Neural cell (in vitro differentiated cells): ENCODE results near the gene FLYWCH1. TPM values are rescaled to one million over a fixed set of nuclear protein-coding genes. Genes with fewer than 3 reads are reported as not detected.

Experiments used
- H2AFZ ChIP-seq: fragments of 200-600, 300-800 bp; sonication (generic), shearing (Covaris generic); 2 replicates; pipeline ENCODE4 v1.6.0; 2014; ENCODE audit warnings: low read depth, mild to moderate bottlenecking, antibody characterized with exemption, low read length, moderate library complexity
- H3F3A ChIP-seq: fragments of 200-600 bp; shearing (Covaris generic); 2 replicates; pipeline ENCODE4 v1.6.1; 2016; ENCODE audit warnings: mild to moderate bottlenecking, moderate library complexity, mixed read lengths, antibody characterized with exemption, low read length; ENCODE audit not compliant: insufficient read depth, poor library complexity, severe bottlenecking
- H3K27ac ChIP-seq: fragments of 200-600, 300-800 bp; sonication (generic), shearing (Covaris generic); 2 replicates; pipeline ENCODE4 v1.5.1; 2014; ENCODE audit warnings: mild to moderate bottlenecking, low read length, moderate library complexity
- H3K27me3 ChIP-seq: fragments of 300-800, 200-600 bp; sonication (generic), shearing (Covaris generic); 2 replicates; pipeline ENCODE4 v1.6.0; 2014; ENCODE audit warnings: mild to moderate bottlenecking, low read depth, low read length, moderate library complexity; ENCODE audit not compliant: insufficient read depth
- H3K36me3 ChIP-seq: fragments of 300-800, 200-600 bp; sonication (generic), shearing (Covaris generic); 2 replicates; pipeline ENCODE4 v1.5.1; 2014; ENCODE audit warnings: mild to moderate bottlenecking, antibody characterized with exemption, low read length, moderate library complexity; ENCODE audit not compliant: insufficient read depth
- H3K4me2 ChIP-seq: fragments of 300-800, 200-600 bp; sonication (generic), shearing (Covaris generic); 2 replicates; pipeline ENCODE4 v1.6.0; 2014; ENCODE audit warnings: mild to moderate bottlenecking, low read length
- H3K4me3 ChIP-seq: fragments of 300-800, 200-600 bp; sonication (generic), shearing (Covaris generic); 2 replicates; pipeline ENCODE4 v1.5.1; 2014; ENCODE audit warnings: mild to moderate bottlenecking, low read length, moderate library complexity
- H3K79me2 ChIP-seq: fragments of 200-600 bp; shearing (Covaris generic); replicated peaks from 2 replicates; pipeline ENCODE4 v1.6.0; 2014; ENCODE audit warnings: mild to moderate bottlenecking, low read length, moderate library complexity; ENCODE audit not compliant: insufficient read depth
- H3K9ac ChIP-seq: fragments of 300-800, 200-600 bp; sonication (generic), shearing (Covaris generic); 2 replicates; pipeline ENCODE4 v1.6.1; 2016; ENCODE audit warnings: mild to moderate bottlenecking, low read length, mixed read lengths
- H3K9me2 ChIP-seq: fragments of 200-600 bp; shearing (Covaris generic); 2 replicates; pipeline ENCODE4 v1.6.1; 2016; ENCODE audit warnings: mild to moderate bottlenecking, low read length, mixed read lengths; ENCODE audit not compliant: insufficient read depth
- H3K9me3 ChIP-seq: fragments of 200-600, 300-800 bp; sonication (generic), shearing (Covaris generic); 2 replicates; pipeline ENCODE4 v1.6.1; 2016; ENCODE audit warnings: mild to moderate bottlenecking, mixed run types, low read length, moderate library complexity, mixed read lengths
- H4K20me1 ChIP-seq: fragments of 200-600 bp; shearing (Covaris generic); 2 replicates; pipeline ENCODE4 v1.6.1; 2016; ENCODE audit warnings: mild to moderate bottlenecking, mixed run types; ENCODE audit not compliant: insufficient read depth
- EP300 ChIP-seq: fragments of 450-650 bp; conservative IDR thresholded peaks from 2 replicates; pipeline ENCODE4 v1.6.1; 2014; ENCODE audit warnings: antibody characterized with exemption, mild to moderate bottlenecking, moderate library complexity; ENCODE audit not compliant: poor library complexity, severe bottlenecking
- EZH2 ChIP-seq: fragments of 200-600, 300-800 bp; shearing (Covaris generic), sonication (generic); IDR thresholded peaks from 2 replicates; pipeline ENCODE4 v1.6.1; 2014; ENCODE audit warnings: antibody characterized with exemption, low read length, borderline replicate concordance, mild to moderate bottlenecking; ENCODE audit not compliant: insufficient read depth, poor library complexity, severe bottlenecking
- MXI1 ChIP-seq: fragments of 450-650 bp; conservative IDR thresholded peaks from 2 replicates; pipeline ENCODE4 v1.6.1; 2014; ENCODE audit warnings: antibody characterized with exemption, mild to moderate bottlenecking; ENCODE audit not compliant: poor library complexity, severe bottlenecking
- POLR2AphosphoS5 ChIP-seq: IDR thresholded peaks from 2 replicates; pipeline ENCODE4 v1.6.1; 2012
- RAD21 ChIP-seq: fragments of 450-650 bp; conservative IDR thresholded peaks from 2 replicates; pipeline ENCODE4 v1.6.1; 2014; ENCODE audit warnings: antibody characterized with exemption, mild to moderate bottlenecking, moderate library complexity
- REST ChIP-seq: IDR thresholded peaks from 2 replicates; pipeline ENCODE4 v1.6.1; 2012; ENCODE audit warnings: borderline replicate concordance
- SMC3 ChIP-seq: fragments of 450-650 bp; conservative IDR thresholded peaks from 2 replicates; pipeline ENCODE4 v1.6.1; 2014; ENCODE audit warnings: antibody characterized with exemption, mild to moderate bottlenecking, moderate library complexity; ENCODE audit not compliant: poor library complexity
- TAF1 ChIP-seq: IDR thresholded peaks from 2 replicates; pipeline ENCODE4 v1.6.1; 2012; ENCODE audit warnings: low read depth
- polyA plus RNA-seq: library from polyadenylated mRNA; depleted of rRNA; stranded (reverse); fragments of >200 nt; gene quantifications from 2 replicates; pipeline ENCODE4 v1.2.3, GENCODE V29; 2014
- TF ChIP-seq, protein P1 (sequence below): fragments of 450-650 bp; IDR thresholded peaks from 2 replicates; pipeline ENCODE4 v1.5.1; 2014; ENCODE audit warnings: antibody characterized with exemption, mild to moderate bottlenecking, moderate library complexity; ENCODE audit not compliant: poor library complexity, severe bottlenecking

The FLYWCH1 gene
- polyA plus RNA-seq, 1 donor from 2014 or later: 33.0 TPM

DNA sequence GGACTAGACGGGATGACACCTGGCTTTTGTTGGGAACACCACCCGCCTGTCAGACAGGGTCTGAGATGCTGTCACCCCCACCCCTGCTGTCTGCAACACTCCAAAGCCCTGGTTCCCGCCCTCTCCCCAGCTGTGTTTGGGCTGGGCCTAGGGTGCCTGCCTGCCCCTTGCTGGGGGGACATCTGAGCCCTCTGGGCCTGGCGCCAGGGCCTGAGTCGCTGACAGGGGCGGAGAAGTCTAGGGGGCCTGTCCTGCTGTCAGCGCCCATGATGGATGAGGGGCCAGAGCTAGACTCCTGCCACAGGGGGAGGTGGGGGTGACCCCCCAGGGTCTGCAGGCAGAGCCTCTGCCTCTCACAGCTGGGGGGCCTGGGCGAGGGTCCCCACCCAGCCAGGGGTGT is 76.1 kb downstream of the FLYWCH1 start:
- Histone ChIP-seq H3K4me2 (no peak overlapping the region), H3K9me3 (no peaks in the 10 kb centered on the region)
- TF ChIP-seq RAD21: no peak
- TF ChIP-seq EZH2: no peak
- TF ChIP-seq TAF1: no peak
- no peak for TF ChIP-seq MXI1
- no peak for TF ChIP-seq POLR2AphosphoS5
- TF ChIP-seq SMC3: no peak
- no peak for TF ChIP-seq EP300
- TF ChIP-seq, protein P1, sequence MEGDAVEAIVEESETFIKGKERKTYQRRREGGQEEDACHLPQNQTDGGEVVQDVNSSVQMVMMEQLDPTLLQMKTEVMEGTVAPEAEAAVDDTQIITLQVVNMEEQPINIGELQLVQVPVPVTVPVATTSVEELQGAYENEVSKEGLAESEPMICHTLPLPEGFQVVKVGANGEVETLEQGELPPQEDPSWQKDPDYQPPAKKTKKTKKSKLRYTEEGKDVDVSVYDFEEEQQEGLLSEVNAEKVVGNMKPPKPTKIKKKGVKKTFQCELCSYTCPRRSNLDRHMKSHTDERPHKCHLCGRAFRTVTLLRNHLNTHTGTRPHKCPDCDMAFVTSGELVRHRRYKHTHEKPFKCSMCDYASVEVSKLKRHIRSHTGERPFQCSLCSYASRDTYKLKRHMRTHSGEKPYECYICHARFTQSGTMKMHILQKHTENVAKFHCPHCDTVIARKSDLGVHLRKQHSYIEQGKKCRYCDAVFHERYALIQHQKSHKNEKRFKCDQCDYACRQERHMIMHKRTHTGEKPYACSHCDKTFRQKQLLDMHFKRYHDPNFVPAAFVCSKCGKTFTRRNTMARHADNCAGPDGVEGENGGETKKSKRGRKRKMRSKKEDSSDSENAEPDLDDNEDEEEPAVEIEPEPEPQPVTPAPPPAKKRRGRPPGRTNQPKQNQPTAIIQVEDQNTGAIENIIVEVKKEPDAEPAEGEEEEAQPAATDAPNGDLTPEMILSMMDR: no peak
- no peak for TF ChIP-seq REST

DNA sequence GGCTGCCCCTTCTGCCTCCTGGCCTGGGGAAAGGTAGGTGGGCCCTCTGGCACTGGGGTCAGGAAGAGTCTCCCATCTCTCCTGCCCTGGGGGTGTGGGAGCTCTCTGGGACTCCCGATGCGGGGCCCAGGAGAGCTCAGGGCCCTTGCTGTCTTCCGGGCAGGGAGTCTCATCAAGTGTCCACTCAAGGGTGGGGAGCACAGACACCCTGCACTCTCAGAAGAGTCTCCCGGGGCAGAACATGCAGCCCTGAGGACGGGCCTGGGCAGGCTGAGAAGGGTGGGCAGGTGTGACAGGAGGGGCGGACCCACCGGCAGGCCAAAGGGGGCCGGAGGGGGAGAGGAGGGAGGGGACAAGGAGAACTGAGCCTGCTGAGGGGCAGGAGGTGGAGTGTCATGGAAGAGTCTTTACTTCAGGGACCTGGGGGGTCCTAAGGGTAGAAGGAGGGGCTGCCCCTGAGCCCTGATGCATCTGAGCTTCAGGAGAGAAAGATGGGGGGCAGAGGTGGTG is 76.9 kb downstream of the FLYWCH1 start:
- Histone ChIP-seq H2AFZ (no peak overlapping the region), H3K27me3 (no peaks in the 10 kb centered on the region)

More for the DNA sequence above, 76.1 kb downstream of the FLYWCH1 start:
- Histone ChIP-seq H3K4me3 (no peak overlapping the region), H3F3A (no peaks in the 10 kb centered on the region), H2AFZ (no peak overlapping the region), H3K9ac (no peak overlapping the region), H3K79me2 (no peaks in the 10 kb centered on the region), H3K9me2 (no peaks in the 10 kb centered on the region), H3K36me3 (no peaks in the 10 kb centered on the region), H3K27ac (no peak overlapping the region), H4K20me1 (no peaks in the 10 kb centered on the region), H3K27me3 (no peaks in the 10 kb centered on the region)

More for the DNA sequence above, 76.9 kb downstream of the FLYWCH1 start:
- Histone ChIP-seq H3K4me3 (no peak overlapping the region), H3K9ac (no peak overlapping the region), H3K27ac (no peak overlapping the region), H3K4me2 (no peak overlapping the region), H3K9me2 (no peaks in the 10 kb centered on the region), H3K9me3 (no peaks in the 10 kb centered on the region), H4K20me1 (no peaks in the 10 kb centered on the region), H3F3A (no peaks in the 10 kb centered on the region), H3K79me2 (no peaks in the 10 kb centered on the region), H3K36me3 (no peaks in the 10 kb centered on the region)
- no peak for TF ChIP-seq POLR2AphosphoS5
- no peak for TF ChIP-seq REST
- TF ChIP-seq RAD21: no peak
- TF ChIP-seq EP300: no peak
- no peak for TF ChIP-seq EZH2
- TF ChIP-seq TAF1: no peak
- no peak for TF ChIP-seq MXI1
- TF ChIP-seq, protein P1: no peak
- no peak for TF ChIP-seq SMC3
